Activated CD4-positive, CD25-positive, alpha-beta regulatory T cell treated with anti-CD3 and anti-CD28 coated beads, Interleukin-2, amount 50 U/mL, for 72 hours (primary cell): ENCODE measurements around the gene LIAS.
"Not testable (repeated sequence)": the region's sequence is repeated elsewhere in the genome, so short reads cannot be mapped to it uniquely, and the experiment has no call there.

ENCODE experiments used
- DNase-seq: peaks from one replicate; pipeline ENCODE4 v3.0.0; 2021

Gene LIAS

GRCh38 chr4:39502019-39502663 is 43.3 kb downstream of the LIAS start:
- no peak for DNase-seq

DNA sequence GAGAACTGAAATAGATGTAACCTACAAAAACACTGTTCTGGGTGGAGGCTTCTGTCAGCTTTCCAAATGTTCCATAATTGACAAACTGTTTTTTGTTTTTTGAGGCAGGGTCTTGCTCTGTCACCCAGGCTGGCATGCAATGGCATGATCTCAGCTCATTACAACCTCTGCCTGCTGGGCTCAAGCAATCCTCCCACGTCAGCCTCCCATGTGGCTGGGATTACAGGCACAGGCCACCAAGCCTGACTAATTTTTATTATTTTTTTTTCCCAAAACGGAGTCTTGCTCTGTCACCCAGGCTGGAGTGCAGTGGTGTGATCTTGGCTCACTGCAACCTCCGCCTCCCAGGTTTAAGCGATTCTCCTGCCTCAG is 43.8 kb downstream of the LIAS start:
- DNase-seq: not testable (repeated sequence)

- no peak for DNase-seq
Observed at GRCh38 chr4:39504538-39504937, 45.7 kb downstream of the LIAS start.

- no peak for DNase-seq
Observed at GRCh38 chr4:39505581-39505980, 46.7 kb downstream of the LIAS start.

DNA sequence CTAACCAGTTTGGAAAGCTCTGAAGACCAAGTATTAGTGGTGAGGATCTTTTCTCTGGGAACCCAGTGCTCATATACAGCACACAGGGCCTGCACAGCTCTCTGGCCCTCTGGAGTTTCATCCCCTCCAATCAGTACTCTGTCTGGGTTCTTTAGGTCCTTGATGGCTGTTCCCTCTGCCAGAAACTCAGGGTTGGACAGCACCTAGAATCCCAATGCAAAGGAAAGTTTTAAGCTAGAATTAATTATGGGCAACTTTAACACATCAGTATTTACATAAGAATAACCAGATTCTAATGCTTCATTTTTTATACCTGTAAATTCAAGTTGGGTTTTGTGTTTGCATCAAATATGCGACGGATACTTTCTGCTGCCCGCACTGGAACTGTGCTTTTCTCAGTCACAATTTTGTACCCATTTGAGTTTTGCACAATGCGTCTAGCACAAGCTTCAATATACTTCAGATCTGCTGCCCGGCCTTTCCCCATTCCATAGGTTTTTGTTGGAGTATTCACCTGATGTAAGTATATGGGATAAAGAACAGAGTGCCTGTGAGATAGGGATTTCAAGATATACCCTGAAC is 51.6 kb downstream of the LIAS start:
- no peak for DNase-seq

GRCh38 chr4:39514266-39514665 is 55.4 kb downstream of the LIAS start:
- DNase-seq: not testable (repeated sequence)

DNA sequence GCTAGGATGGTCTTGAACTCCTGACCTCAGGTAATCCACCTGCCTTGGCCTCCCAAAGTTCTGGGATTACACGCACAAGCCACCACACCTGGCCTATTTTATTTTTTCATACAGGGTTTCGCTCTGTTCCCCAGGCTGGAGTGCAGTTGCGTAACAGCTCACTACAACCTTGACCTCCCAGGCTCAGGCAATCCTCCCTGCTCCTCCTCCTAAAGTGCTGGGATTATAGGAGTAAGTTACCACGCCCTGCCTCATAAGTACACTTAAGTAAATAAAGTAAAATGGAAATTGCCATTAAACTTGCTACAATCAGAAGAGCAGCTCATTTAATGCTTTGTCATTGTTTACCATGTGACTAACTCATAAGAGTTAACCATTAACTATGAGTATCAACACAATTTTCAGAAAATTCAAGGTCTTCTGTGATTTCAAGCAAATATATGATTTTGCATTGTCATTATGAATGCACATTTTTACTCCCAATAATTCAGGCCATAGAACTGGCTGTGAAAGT is 56.1 kb downstream of the LIAS start:
- DNase-seq: no peak

DNA sequence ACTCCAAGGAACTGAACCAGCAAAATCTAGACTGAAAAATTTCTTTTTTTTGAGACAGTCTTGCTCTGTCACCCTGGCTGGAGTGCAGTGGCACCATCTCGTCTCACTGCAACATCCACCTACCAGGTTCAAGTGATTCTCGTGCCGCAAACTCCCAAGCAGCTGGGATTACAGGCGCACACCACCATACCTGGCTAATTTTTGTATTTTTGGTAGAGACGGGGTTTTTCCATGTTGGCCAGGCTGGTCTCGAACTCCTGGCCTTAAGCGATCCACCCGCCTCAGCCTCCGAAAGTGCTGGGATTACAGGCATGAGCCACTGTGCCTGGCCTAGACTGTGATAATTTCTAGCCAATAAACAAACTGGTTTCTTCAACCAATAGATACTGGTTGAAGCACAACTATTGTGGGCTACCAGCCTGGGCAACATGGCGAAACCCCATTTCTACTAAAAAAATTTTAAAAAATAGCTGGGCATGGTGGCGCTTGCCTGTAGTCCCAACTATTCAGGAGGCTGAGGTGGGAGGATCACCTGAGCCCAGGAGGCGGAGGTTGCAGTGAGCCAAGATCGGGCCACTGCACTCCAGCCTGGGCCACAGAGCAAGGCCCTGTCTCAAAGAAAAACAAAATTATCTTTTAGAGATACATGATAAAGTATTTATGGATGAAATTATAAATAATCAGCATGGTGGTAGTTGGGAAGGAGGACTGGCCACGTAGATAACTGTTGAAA is 57.0 kb downstream of the LIAS start:
- not testable (repeated sequence) for DNase-seq

- no peak for DNase-seq
Observed at GRCh38 chr4:39516407-39516966, 57.6 kb downstream of the LIAS start.

DNA sequence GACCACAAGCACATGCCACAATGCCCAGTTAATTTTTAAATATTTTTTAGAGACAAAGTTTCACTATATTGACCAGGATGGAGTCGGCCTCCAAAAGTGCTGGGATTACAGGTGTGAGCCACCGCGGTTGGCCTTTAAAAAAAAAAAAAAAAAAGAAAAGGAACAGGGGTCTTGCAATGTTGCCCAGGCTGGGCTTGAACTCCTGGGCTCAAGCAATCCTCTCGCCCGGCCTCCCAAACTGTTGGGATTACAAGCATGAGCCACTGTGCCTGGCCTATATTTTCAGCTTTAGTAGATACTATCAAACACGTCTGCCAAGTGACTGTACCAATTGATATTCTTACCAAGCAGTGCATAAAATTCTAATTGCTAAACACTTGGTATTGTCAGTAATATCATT is 59.6 kb downstream of the LIAS start:
- no peak for DNase-seq

DNA sequence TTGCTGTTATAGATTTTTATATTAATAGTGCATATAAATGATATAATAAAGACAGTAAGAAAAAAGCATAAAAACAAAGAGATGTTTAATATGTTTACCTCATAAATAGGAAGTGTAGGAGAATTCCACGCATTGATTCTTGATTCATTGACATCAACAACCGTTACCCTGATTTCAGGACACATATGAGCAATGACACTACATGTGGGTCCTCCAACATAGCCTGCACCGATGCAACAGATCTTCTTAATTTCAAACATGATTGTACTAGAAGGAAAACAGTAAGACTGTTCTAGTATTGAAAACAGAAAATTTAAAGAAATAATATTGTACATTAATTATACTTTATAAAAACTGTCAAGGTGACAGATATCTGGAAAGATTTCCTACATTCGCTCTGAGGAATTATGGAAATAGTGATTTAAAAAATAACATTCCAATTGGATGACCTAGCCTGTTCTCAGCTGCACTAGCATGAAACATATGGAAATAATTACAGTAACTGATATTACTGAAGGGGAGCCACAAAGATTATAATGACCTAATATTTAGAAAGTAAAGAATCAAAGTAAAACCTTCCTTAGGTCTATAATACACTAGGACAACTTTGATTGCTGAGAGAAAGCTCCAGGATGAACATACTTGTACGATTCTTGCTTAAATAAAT is 62.5 kb downstream of the LIAS start:
- DNase-seq: no peak

GRCh38 chr4:39522068-39522467 is 63.2 kb downstream of the LIAS start:
- DNase-seq: no peak

- DNase-seq: no peak
Observed at GRCh38 chr4:39524161-39524957, 65.5 kb downstream of the LIAS start.

DNA sequence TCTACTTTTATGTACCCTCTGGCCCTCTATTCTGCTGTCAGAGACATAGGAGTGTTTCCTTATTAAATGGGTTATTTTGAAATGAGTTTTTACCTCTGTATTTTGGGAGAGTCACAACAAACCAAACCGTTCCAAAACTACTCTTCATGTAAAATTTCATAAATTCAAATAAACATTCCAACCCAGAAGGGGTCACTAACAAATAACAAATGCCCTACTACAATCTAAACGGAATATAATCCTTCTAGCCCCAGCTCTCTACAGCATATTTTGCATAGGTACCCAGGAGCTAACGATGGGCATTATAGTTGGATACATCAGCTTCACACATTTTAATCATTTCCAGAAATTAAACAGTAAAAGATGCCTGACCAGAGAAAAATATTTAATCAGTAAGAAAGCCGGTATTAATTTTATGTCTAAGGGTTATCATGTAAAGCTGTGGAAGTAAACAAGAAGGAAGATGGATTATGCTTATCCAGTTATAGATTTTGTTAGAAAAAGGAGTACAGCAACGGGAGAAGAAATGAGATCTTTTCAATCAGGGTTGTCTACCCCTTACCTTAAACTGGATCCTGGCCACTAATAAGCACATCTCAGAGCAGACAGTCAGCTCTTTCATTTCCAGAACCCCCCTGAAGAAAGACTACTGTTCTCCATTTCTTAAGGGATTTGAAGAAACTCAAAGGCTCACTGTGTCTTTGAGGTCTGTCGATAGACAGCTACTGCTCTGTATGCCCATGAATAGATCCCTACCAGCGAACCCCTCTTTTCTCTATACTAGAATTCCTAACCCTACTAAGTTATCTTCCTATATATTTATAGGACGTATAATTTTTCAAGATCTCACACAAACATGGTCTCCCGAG is 67.2 kb downstream of the LIAS start:
- no peak for DNase-seq

GRCh38 chr4:39526765-39527295 is 68.0 kb downstream of the LIAS start:
- DNase-seq: no peak

DNA sequence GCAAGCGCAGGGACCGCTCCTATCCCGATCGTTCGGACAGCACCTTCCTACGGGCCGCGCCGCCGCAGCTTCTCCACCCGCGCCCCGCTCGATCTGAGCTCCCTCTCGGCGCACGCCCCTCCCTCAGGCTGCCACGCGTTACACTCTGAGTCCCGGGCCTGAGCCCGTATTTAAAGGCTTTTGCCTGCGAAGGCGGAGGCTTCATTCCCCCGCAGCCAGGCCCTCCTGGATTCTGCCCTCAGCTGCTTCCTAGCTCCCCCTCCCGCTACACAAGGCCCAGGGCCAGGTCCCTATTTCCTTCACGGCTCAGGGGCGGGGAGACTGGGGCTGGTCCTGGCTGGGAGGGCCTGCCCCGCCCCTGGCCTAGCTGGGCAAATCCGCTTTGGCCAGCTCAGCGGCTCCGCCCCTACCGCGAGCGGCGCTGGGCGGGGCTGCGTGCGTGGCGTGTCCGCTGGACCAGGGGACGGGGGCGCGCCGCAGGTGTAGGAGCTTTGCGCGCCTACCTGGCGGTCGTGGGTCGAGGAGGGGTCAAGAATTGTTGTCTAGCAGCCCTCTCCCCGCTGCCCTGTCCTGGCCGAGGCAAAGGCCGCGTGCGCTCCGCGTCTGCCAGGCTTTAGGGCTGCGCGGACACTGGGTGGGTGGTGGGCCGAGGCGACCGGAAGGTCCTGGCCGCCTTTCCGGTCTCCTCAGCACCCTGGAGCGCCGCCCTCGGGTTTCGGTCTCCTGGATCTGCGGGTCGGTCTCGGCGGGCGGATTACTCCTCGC is 68.6 kb downstream of the LIAS start, which contains the start of gene UGDH:
Gene UGDH (minus strand): TSS at position 144 of the 765 bp plus-strand sequence. CDS start 5,927 bp downstream, outside the sequence.
- peak; percentile 95 for DNase-seq

- no peak for DNase-seq
Observed at GRCh38 chr4:39528061-39528465, 69.2 kb downstream of the LIAS start.
